Large intestine (tissue), 12 donors: ENCODE data around the gene PCNX4. TPM values are rescaled to one million over a fixed set of nuclear protein-coding genes. Genes with fewer than 3 reads are reported as not detected.
"Not testable (repeated sequence)": the region's sequence is repeated elsewhere in the genome, so short reads cannot be mapped to it uniquely, and the experiment has no call there.

Experiments
- DNase-seq, 2 donors: peaks; one replicate each; pipeline versions ENCODE4 v3.0.0 to v3.0.0-alpha.2; 2013
- H3K27ac ChIP-seq: one replicate; pipeline ENCODE4 v1.5.1; 2013; ENCODE audit warnings: low read length
- H3K27me3 ChIP-seq: 2 replicates; pipeline ENCODE4 v1.6.1; 2013; ENCODE audit warnings: low read length; ENCODE audit not compliant: control insufficient read depth, insufficient read depth
- H3K36me3 ChIP-seq: 2 replicates; pipeline ENCODE4 v1.6.1; 2013; ENCODE audit warnings: low read length; ENCODE audit not compliant: control insufficient read depth, insufficient read depth
- H3K4me1 ChIP-seq: one replicate; pipeline ENCODE4 v1.6.1; 2013; ENCODE audit warnings: low read length; ENCODE audit not compliant: control insufficient read depth, insufficient read depth
- H3K4me3 ChIP-seq: one replicate; pipeline ENCODE4 v1.5.1; 2013; ENCODE audit warnings: low read length
- H3K9me3 ChIP-seq: one replicate; pipeline ENCODE4 v1.6.1; 2013; ENCODE audit warnings: mild to moderate bottlenecking, low read depth, low read length, moderate library complexity; ENCODE audit not compliant: control insufficient read depth
- WGBS: methylation state at CpG from one replicate; pipeline ENCODE4 v1.1.5; 2013; ENCODE audit warnings: low lambda C conversion rate; ENCODE audit not compliant: insufficient coverage; 5-methylcytosine and 5-hydroxymethylcytosine counted together
- long read RNA-seq, 11 donors: transcript quantifications; one replicate each; lab custom pipeline, GENCODE V29; 2026
- polyA plus RNA-seq: library from polyadenylated mRNA; unstranded; fragments of 120-200 nt; gene quantifications from one replicate; pipeline ENCODE4 v1.2.1, GENCODE V29; 2013

PCNX4 gene
- polyA plus RNA-seq: 48.4 TPM
- long read RNA-seq, donor 1, full-length matches to known transcripts: 4 of 464 reads
- long read RNA-seq, donor 1, partial matches to known transcripts: 443 of 464 reads
- long read RNA-seq, donor 1, other reads (novel, unspliced or antisense): 17 of 464 reads
- long read RNA-seq, donor 2, full-length matches to known transcripts: 2 of 1,437 reads
- long read RNA-seq, donor 2, partial matches to known transcripts: 1,385 of 1,437 reads
- long read RNA-seq, donor 2, other reads (novel, unspliced or antisense): 50 of 1,437 reads
- long read RNA-seq, donor 3: 0 reads
- long read RNA-seq, donor 4: 0 reads
- long read RNA-seq, donor 5, full-length matches to known transcripts: 1 of 1 reads
- long read RNA-seq, donor 5, partial matches to known transcripts: 0 of 1 reads
- long read RNA-seq, donor 5, other reads (novel, unspliced or antisense): 0 of 1 reads
- long read RNA-seq, donor 6, full-length matches to known transcripts: 3 of 11 reads
- long read RNA-seq, donor 6, partial matches to known transcripts: 8 of 11 reads
- long read RNA-seq, donor 6, other reads (novel, unspliced or antisense): 0 of 11 reads
- long read RNA-seq, donor 7, full-length matches to known transcripts: 7 of 13 reads
- long read RNA-seq, donor 7, partial matches to known transcripts: 6 of 13 reads
- long read RNA-seq, donor 7, other reads (novel, unspliced or antisense): 0 of 13 reads
- long read RNA-seq, donor 8, full-length matches to known transcripts: 6 of 1,216 reads
- long read RNA-seq, donor 8, partial matches to known transcripts: 725 of 1,216 reads
- long read RNA-seq, donor 8, other reads (novel, unspliced or antisense): 485 of 1,216 reads
- long read RNA-seq, donor 9, full-length matches to known transcripts: 5 of 1,076 reads
- long read RNA-seq, donor 9, partial matches to known transcripts: 765 of 1,076 reads
- long read RNA-seq, donor 9, other reads (novel, unspliced or antisense): 306 of 1,076 reads
- long read RNA-seq, donor 10, full-length matches to known transcripts: 5 of 1,008 reads
- long read RNA-seq, donor 10, partial matches to known transcripts: 559 of 1,008 reads
- long read RNA-seq, donor 10, other reads (novel, unspliced or antisense): 444 of 1,008 reads
- long read RNA-seq, donor 11, full-length matches to known transcripts: 3 of 3 reads
- long read RNA-seq, donor 11, partial matches to known transcripts: 0 of 3 reads
- long read RNA-seq, donor 11, other reads (novel, unspliced or antisense): 0 of 3 reads

- H3K4me1 ChIP-seq: peaks cover 20% of the 10 kb centered on the region
- H3K4me3 ChIP-seq: peak within 1 kb of the TSS; percentile 73
- peak; percentile 99 to 100 for DNase-seq
- H3K36me3 ChIP-seq: no peaks in the 10 kb centered on the region
- H3K9me3 ChIP-seq: no peaks in the 10 kb centered on the region
- peak within 1 kb of the TSS; percentile 98 for H3K27ac ChIP-seq
- WGBS: no CpG with 5 or more reads among the region's 88 CpGs
- H3K27me3 ChIP-seq: no peaks in the 10 kb centered on the region
Observed at GRCh38 chr14:60091550-60092525, at the start of gene PCNX4. Gene PCNX4, plus strand, starts transcription at chr14:60091923. Its CDS starts 15,716 bp downstream, at chr14:60107639.

GRCh38 chr14:60047976-60048375, 43.7 kb upstream of the PCNX4 start:
- H3K9me3 ChIP-seq, H3K27me3 ChIP-seq, H3K4me1 ChIP-seq, H3K4me3 ChIP-seq, H3K27ac ChIP-seq, DNase-seq, H3K36me3 ChIP-seq: not testable (repeated sequence)
- WGBS: 38% methylated on average over 1 of the region's 1 CpG

GRCh38 chr14:60051721-60052221, 40.0 kb upstream of the PCNX4 start:
- no peaks in the 10 kb centered on the region for H3K9me3 ChIP-seq
- peak in 1 of 2 donors; percentile 4 for DNase-seq
- no peaks in the 10 kb centered on the region for H3K36me3 ChIP-seq
- H3K27ac ChIP-seq: no peak overlapping the region
- H3K4me1 ChIP-seq: no peaks in the 10 kb centered on the region
- WGBS: no CpG with 5 or more reads among the region's 3 CpGs
- no peaks in the 10 kb centered on the region for H3K27me3 ChIP-seq
- no peak overlapping the region for H3K4me3 ChIP-seq

GRCh38 chr14:60058087-60058486, 33.6 kb upstream of the PCNX4 start:
- no peak overlapping the region for H3K4me3 ChIP-seq
- no peak overlapping the region for H3K27ac ChIP-seq
- WGBS: no CpG with 5 or more reads among the region's 1 CpG
- no peak for DNase-seq
- H3K9me3 ChIP-seq: no peaks in the 10 kb centered on the region
- no peaks in the 10 kb centered on the region for H3K27me3 ChIP-seq
- H3K36me3 ChIP-seq: no peaks in the 10 kb centered on the region
- no peaks in the 10 kb centered on the region for H3K4me1 ChIP-seq

GRCh38 chr14:60061371-60061770, 30.4 kb upstream of the PCNX4 start:
- H3K27me3 ChIP-seq: no peaks in the 10 kb centered on the region
- no peak overlapping the region for H3K4me3 ChIP-seq
- no peak for DNase-seq
- no CpG with 5 or more reads among the region's 2 CpGs for WGBS
- H3K9me3 ChIP-seq: no peaks in the 10 kb centered on the region
- H3K36me3 ChIP-seq: no peaks in the 10 kb centered on the region
- no peaks in the 10 kb centered on the region for H3K4me1 ChIP-seq
- H3K27ac ChIP-seq: no peak overlapping the region

GRCh38 chr14:60064491-60065072, 27.1 kb upstream of the PCNX4 start:
- Histone ChIP-seq H3K4me3 (no peak overlapping the region), H3K27ac (no peak overlapping the region), H3K36me3 (no peaks in the 10 kb centered on the region), H3K27me3 (no peaks in the 10 kb centered on the region), H3K4me1 (no peaks in the 10 kb centered on the region), H3K9me3 (no peaks in the 10 kb centered on the region)
- DNase-seq: peak in 1 of 2 donors; percentile 7

- H3K36me3 ChIP-seq: no peaks in the 10 kb centered on the region
- DNase-seq: no peak
- H3K9me3 ChIP-seq: no peaks in the 10 kb centered on the region
- no peaks in the 10 kb centered on the region for H3K27me3 ChIP-seq
- no peak overlapping the region for H3K27ac ChIP-seq
- WGBS: 83% methylated on average over 1 of the region's 1 CpG
- no peak overlapping the region for H3K4me3 ChIP-seq
- no peaks in the 10 kb centered on the region for H3K4me1 ChIP-seq
Observed at GRCh38 chr14:60067882-60068281, 23.8 kb upstream of the PCNX4 start.

- H3K27me3 ChIP-seq: no peaks in the 10 kb centered on the region
- DNase-seq: no peak
- H3K27ac ChIP-seq: no peak overlapping the region
- H3K9me3 ChIP-seq: no peaks in the 10 kb centered on the region
- no peak overlapping the region for H3K4me3 ChIP-seq
- H3K4me1 ChIP-seq: no peaks in the 10 kb centered on the region
- H3K36me3 ChIP-seq: no peaks in the 10 kb centered on the region
Observed at GRCh38 chr14:60079723-60080122, 12.0 kb upstream of the PCNX4 start.

GRCh38 chr14:60085085-60085484, 6.6 kb upstream of the PCNX4 start:
- no peak overlapping the region for H3K4me3 ChIP-seq
- no peaks in the 10 kb centered on the region for H3K9me3 ChIP-seq
- no peaks in the 10 kb centered on the region for H3K4me1 ChIP-seq
- DNase-seq: no peak
- no peak overlapping the region for H3K27ac ChIP-seq
- H3K27me3 ChIP-seq: no peaks in the 10 kb centered on the region
- H3K36me3 ChIP-seq: no peaks in the 10 kb centered on the region
